ENCODE results near the gene KRT38.

- TF ChIP-seq CTCF (IDR thresholded peaks at IDR 0.05), result no peak
- TF ChIP-seq POLR2A (IDR thresholded peaks at IDR 0.05), result no peak
These were observed 37.3 kb downstream of the KRT38 start for GRCh38 chr17:41403404-41404023.

Measured in testis (tissue), 2 donors.